Stomach (tissue), 9 donors: ENCODE data around the gene DIS3L2. TPM values are rescaled to one million over a fixed set of nuclear protein-coding genes. Genes with fewer than 3 reads are reported as not detected.

Experiments used
- DNase-seq, 2 donors: peaks; one replicate each; pipeline versions ENCODE4 v3.0.0 to v3.0.0-alpha.2; 2013 to 2019
- H3K27ac ChIP-seq, 5 donors: fragments of 200-600 bp in 4 of 5; sonication (generic) in 4 of 5; one replicate each; pipeline ENCODE4 v1.5.1; 2013 to 2019; ENCODE audit warnings: mild to moderate bottlenecking in 1 of 5, moderate library complexity in 1 of 5
- H3K27me3 ChIP-seq, 3 donors: fragments of 200-600 bp; sonication (generic); one replicate each; pipeline ENCODE4 v1.5.1; 2017 to 2019; ENCODE audit warnings: mixed run types in 1 of 3
- H3K36me3 ChIP-seq, 4 donors: fragments of 200-600 bp; sonication (generic); 1 replicate in 3 of 4; 2 replicates in 1 of 4; pipeline ENCODE4 v1.5.1; 2016 to 2019
- H3K4me1 ChIP-seq, 4 donors: fragments of 200-600 bp; sonication (generic); one replicate each; pipeline ENCODE4 v1.5.1; 2016 to 2019
- H3K4me3 ChIP-seq, 4 donors: fragments of 200-600 bp; sonication (generic) in 3 of 4; one replicate each; pipeline ENCODE4 v1.5.1; 2016 to 2019; ENCODE audit warnings: mild to moderate bottlenecking in 1 of 4
- H3K9me3 ChIP-seq, 4 donors: fragments of 200-600 bp; sonication (generic); one replicate each; pipeline ENCODE4 v1.5.1; 2016 to 2019
- CTCF ChIP-seq, 7 experiments: fragments of 450-650 bp in 4 of 7; fragments of 200-600 bp in 3 of 7; sonication (generic) in 3 of 7; IDR thresholded peaks; one replicate each; pipeline ENCODE4 v1.5.1; 2016 to 2019; ENCODE audit warnings: antibody characterized with exemption in 7 of 7, control low read depth in 2 of 7, mild to moderate bottlenecking in 1 of 7
- EP300 ChIP-seq: sonication (generic); formaldehyde crosslinking; IDR thresholded peaks from one replicate; pipeline ENCODE4 v1.6.1; 2017; ENCODE audit warnings: antibody characterized with exemption
- POLR2A ChIP-seq, 4 donors: fragments of 450-650 bp; IDR thresholded peaks; one replicate each; pipeline ENCODE4 v1.6.1; 2016; ENCODE audit warnings: antibody characterized with exemption in 4 of 4, control low read depth in 2 of 4, mild to moderate bottlenecking in 1 of 4, moderate library complexity in 1 of 4
- POLR2AphosphoS5 ChIP-seq, 3 donors: sonication (generic); formaldehyde crosslinking; IDR thresholded peaks; one replicate each; pipeline ENCODE4 v1.6.1; 2016; ENCODE audit warnings: antibody characterized with exemption in 3 of 3
- WGBS, 5 donors: extraction: QIAGEN DNeasy Blood & Tissue Kit in 3 of 5; methylation state at CpG; one replicate each; pipeline versions ENCODE4 v1.1.5 to v1.1.7; 2013 to 2018; 5-methylcytosine and 5-hydroxymethylcytosine counted together
- intact Hi-C: fragments of 100-400 bp; cut with DNase I; formaldehyde crosslinking; loops from one replicate; pipeline ENCODE4 v1.15.1; 2023; ENCODE audit warnings: low total_unique reads
- polyA plus RNA-seq, 3 donors: library from polyadenylated mRNA; stranded (reverse); fragments of 200-250 nt; gene quantifications; one replicate each; pipeline ENCODE4 v1.2.3, GENCODE V29; 2013
- total RNA-seq, 5 donors: library from RNA; depleted of rRNA; stranded (reverse); fragments of >200 nt; gene quantifications; one replicate each; pipeline versions ENCODE4 v1.1.0 to v1.2.3, GENCODE V29; 2014 to 2016
- donor health status: healthy with polysubstance abuse.
- donor health status: Bipolar disorder and iron deficiency.
- donor health status: healthy.

DIS3L2 gene
- total and polyA plus RNA-seq, 8 donors = 10.4 to 124 (median 26.8) TPM

DNA sequence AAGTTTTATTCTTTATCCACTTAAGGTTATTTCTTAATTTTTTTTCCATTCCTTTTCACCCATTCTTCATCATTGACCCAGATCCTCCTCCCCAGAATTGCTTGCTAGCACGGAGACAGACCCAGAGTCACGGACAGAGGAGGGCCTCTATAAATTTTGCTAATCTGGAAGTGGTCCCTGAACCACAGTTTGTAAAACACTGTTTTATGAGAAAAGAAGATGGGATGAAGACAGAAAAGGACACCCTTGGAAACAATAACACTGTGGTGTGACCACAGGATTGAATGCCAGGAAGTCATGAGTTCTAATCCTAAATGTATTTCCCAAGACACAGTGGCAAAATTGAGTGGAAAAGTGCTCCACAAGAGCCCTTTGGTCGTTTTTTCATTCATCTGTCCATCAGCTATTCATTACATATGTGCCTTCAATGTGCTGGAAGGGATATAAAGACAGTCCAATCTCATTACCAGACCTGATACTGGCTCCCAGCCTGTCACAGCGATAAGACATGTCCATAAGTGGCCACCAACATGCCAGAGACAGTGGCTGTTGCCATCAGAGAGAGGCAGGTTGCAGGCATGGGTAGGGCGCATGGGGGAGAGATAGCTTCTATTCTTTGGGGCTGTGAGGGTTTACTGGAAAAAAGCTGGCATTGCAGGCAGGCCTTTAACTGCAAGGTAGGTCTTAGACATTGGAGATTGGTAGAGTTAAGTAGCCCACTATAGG lies 241.8 kb downstream of the DIS3L2 start:
- Histone ChIP-seq H3K27me3 (no peaks in the 10 kb centered on the region), H3K4me1 (peaks cover 0 to 28% (median 18%) of the 10 kb centered on the region in 4 donors), H3K27ac (no peak overlapping the region), H3K36me3 (peaks cover 0 to 14% (median 6%) of the 10 kb centered on the region in 4 donors), H3K4me3 (no peak overlapping the region), H3K9me3 (no peaks in the 10 kb centered on the region)
- intact Hi-C loops = no loop called here
- DNase-seq = no peak
- 81 to 93% (median 86%) methylated on average over 5 of the region's 5 CpGs for WGBS, 5 donors
- TF ChIP-seq POLR2A (IDR thresholded peaks at IDR 0.05) (no peak), CTCF (IDR thresholded peaks at IDR 0.05) (no peak), EP300 (no peak), POLR2AphosphoS5 (IDR thresholded peaks at IDR 0.05) (no peak)

DNA sequence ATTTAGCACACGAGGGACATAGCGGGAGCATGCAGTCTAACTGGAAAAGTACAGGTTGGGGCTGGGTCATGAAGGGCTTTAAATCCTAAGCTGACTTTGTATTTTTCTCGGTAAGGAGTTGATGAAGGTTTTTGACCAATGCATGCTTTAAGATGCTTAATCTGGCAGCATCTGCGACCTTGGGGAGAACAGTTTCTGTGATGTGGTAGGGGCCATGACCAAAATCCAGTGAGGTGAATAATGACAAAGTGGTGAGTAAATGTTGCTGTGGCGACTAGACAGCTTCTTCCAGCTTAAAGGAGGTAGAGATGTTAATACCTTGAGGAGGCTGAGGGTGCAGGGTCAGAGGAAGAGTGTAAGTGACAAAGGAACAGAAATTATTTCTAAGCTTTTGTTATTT lies 242.4 kb downstream of the DIS3L2 start:
- peak overlapping the region in 2 of 5 donors; percentile 16 to 58 for H3K27ac ChIP-seq
- TF ChIP-seq CTCF (IDR thresholded peaks at IDR 0.05) = no peak
- no peak for TF ChIP-seq POLR2A (IDR thresholded peaks at IDR 0.05)
- no peak for TF ChIP-seq EP300
- no peak for TF ChIP-seq POLR2AphosphoS5 (IDR thresholded peaks at IDR 0.05)

DNA sequence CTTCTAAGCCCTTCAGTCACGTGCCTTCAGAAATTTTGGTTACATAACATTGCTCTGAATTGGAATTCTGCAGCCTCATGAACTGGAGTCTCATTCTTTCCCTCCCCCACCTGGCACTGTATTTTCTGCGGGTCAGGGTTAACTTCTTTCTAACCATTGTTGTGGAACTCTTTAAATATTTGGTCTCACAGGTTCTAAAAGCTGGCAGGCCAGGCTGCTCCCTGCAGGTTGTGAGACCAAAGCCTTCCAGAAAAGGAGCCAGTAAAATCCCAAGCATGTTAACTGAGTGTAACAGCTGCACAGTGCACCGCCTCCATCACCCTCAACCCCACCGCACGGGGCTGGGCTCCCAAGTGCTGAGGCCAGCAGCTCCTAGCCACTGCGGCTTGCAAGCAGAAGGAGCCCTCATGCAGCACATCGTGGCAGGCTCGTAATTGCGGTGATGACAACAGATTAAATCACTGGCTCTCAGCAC lies 243.0 kb downstream of the DIS3L2 start:
- no peak overlapping the region for H3K4me3 ChIP-seq
- H3K9me3 ChIP-seq = no peaks in the 10 kb centered on the region
- TF ChIP-seq CTCF (IDR thresholded peaks at IDR 0.05) = no peak
- no peak for TF ChIP-seq POLR2AphosphoS5 (IDR thresholded peaks at IDR 0.05)
- no peak for TF ChIP-seq EP300
- TF ChIP-seq POLR2A (IDR thresholded peaks at IDR 0.05) = no peak
- peak; percentile 33 to 66 for DNase-seq
- WGBS, 5 donors = 7 to 63% (median 22%) methylated on average over 9 of the region's 9 CpGs
- H3K27me3 ChIP-seq = no peaks in the 10 kb centered on the region
- intact Hi-C loops = no loop called here
- H3K4me1 ChIP-seq = peaks cover 0 to 28% (median 18%) of the 10 kb centered on the region in 4 donors
- peak overlapping the region in 2 of 5 donors; percentile 16 to 58 for H3K27ac ChIP-seq
- peaks cover 0 to 6% (median 1%) of the 10 kb centered on the region in 4 donors for H3K36me3 ChIP-seq

More for the DNA sequence above, 242.4 kb downstream of the DIS3L2 start:
- WGBS, 5 donors = 79 to 84% (median 83%) methylated on average over 5 of the region's 5 CpGs
- Histone ChIP-seq H3K4me3 (no peak overlapping the region), H3K9me3 (no peaks in the 10 kb centered on the region), H3K4me1 (peaks cover 0 to 28% (median 18%) of the 10 kb centered on the region in 4 donors), H3K27me3 (no peaks in the 10 kb centered on the region), H3K36me3 (peaks cover 0 to 8% (median 1%) of the 10 kb centered on the region in 4 donors)
- intact Hi-C loops = no loop called here
- no peak for DNase-seq

GRCh38 chr2:232207174-232207573 lies 245.7 kb downstream of the DIS3L2 start:
- WGBS, 5 donors = 67 to 91% (median 86%) methylated on average over 2 of the region's 2 CpGs
- H3K36me3 ChIP-seq = peaks cover 5 to 17% (median 14%) of the 10 kb centered on the region in 4 donors
- H3K27ac ChIP-seq = no peak overlapping the region
- H3K4me1 ChIP-seq = peaks cover 9 to 37% (median 27%) of the 10 kb centered on the region in 4 donors
- no peak for DNase-seq
- H3K27me3 ChIP-seq = no peaks in the 10 kb centered on the region
- H3K4me3 ChIP-seq = no peak overlapping the region
- no peaks in the 10 kb centered on the region for H3K9me3 ChIP-seq
- intact Hi-C loops = no loop called here
- TF ChIP-seq EP300 (no peak), CTCF (IDR thresholded peaks at IDR 0.05) (no peak), POLR2A (IDR thresholded peaks at IDR 0.05) (no peak), POLR2AphosphoS5 (IDR thresholded peaks at IDR 0.05) (no peak)
